Measurements from ENCODE around the gene TTYH3.

DNA sequence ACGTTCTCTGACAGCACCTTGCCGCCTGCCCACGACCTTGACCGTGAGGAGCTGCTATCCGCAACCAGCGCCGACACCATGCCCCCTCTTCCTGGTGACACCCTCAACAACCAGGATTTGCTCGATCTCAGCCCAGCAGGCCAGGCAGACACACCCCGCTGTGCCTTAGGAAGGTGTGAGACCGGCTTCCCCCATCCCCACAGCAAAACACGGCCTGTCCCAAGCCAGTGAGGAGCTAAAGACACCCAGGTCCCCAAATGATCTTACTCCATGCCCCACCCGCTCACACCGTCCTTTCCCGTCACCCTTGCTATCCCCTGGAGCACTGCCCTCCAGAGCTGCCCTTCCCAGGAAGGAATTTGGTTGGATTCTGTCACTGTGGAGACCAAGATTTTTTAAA, 21.3 kb upstream of the TTYH3 start:
- TF ChIP-seq EZH2 (IDR thresholded peaks at IDR 0.05; ENCODE audit: low read length, missing control alignments) (no peak), CTCF (conservative IDR thresholded peaks at IDR 0.05 in 1 of 2, IDR thresholded peaks at IDR 0.05 in 1 of 2; ENCODE audit: low read depth in 1 of 2, low read length in 2 of 2) (no peak)

Data from fibroblast of lung (primary cell).